ENCODE measurements around the gene PCNT. TPM values are rescaled to one million over a fixed set of nuclear protein-coding genes. Genes with fewer than 3 reads are reported as not detected.
A peak's percentile ranks its signal among the peaks of the same experiment; 100 is the strongest.
"Not testable (repeated sequence)": the region's sequence is repeated elsewhere in the genome, so short reads cannot be mapped to it uniquely, and the experiment has no call there.

The PCNT gene
- total and polyA plus RNA-seq, 9 of the 15 experiments (the other 6 are each of a cell fraction or from before 2014, with no cell fraction given): 9.1 to 53.5 (median 31.3) TPM

GRCh38 chr21:46448855-46449254 lies 124.9 kb downstream of the PCNT start:
- H3K4me2 ChIP-seq (ENCODE audit: insufficient read depth, low read length); ATAC-seq; H3K4me3 ChIP-seq; H3K9me3 ChIP-seq (replicated peaks; ENCODE audit: control insufficient read depth, insufficient read depth, low read depth, low read length); H4K20me1 ChIP-seq (replicated peaks; ENCODE audit: control insufficient read depth, insufficient read depth, low read length); H3K9ac ChIP-seq (ENCODE audit: insufficient read depth in 1 of 2, low read depth in 2 of 2, low read length in 2 of 2); BruUV-seq (replicated peaks); in situ Hi-C loops (cut with MboI); H2AFZ ChIP-seq (ENCODE audit: low read depth, low read length); H3K27ac ChIP-seq (ENCODE audit: extremely low read depth, low read depth, low read length); FAIRE-seq; intact Hi-C loops (cut with micrococcal nuclease); CTCF ChIA-PET (ENCODE audit: low intra/inter-chr PET ratio); H3K9me1 ChIP-seq (ENCODE audit: control insufficient read depth, insufficient read depth, low read length); H3K27me3 ChIP-seq (ENCODE audit: control insufficient read depth in 2 of 2, insufficient read depth in 2 of 2, low read length in 2 of 2); H3K4me1 ChIP-seq (replicated peaks in 1 of 2; ENCODE audit: control insufficient read depth in 2 of 2, insufficient read depth in 2 of 2, low read length in 2 of 2): not testable (repeated sequence)
- 96% methylated on average over 6 of the region's 6 CpGs for WGBS (ENCODE audit: insufficient coverage, low coverage, missing lambda C conversion rate)
- TF ChIP-seq ZNF280A (IDR thresholded peaks at IDR 0.05; ENCODE audit: low read depth, partially characterized antibody) (peak; percentile 89), CBX5 (IDR thresholded peaks at IDR 0.05; ENCODE audit: borderline replicate concordance, low read depth) (0 out of 2 replicates have a peak, but pooled peaks have one; percentile 71), ZBTB33 (CRISPR knock-in tag; IDR thresholded peaks at IDR 0.05) (peak; percentile 58), TRIM28 (IDR thresholded peaks at IDR 0.05) (peak; percentile 91), TRIM24 (IDR thresholded peaks at IDR 0.05) (peak in 1 of 2 experiments; percentile 59; a peak in 1 of 4 replicates), SP1 (CRISPR knock-in tag; IDR thresholded peaks at IDR 0.05) (peak; percentile 16; the same call in 1 of the 2 replicates), ZNF445 (CRISPR knock-in tag; IDR thresholded peaks at IDR 0.05; ENCODE audit: low read depth) (peak; percentile 90), CBX3 (IDR thresholded peaks at IDR 0.05; ENCODE audit: borderline replicate concordance in 1 of 2, low read length in 2 of 2) (peak in 1 of 2 experiments; percentile 91; a peak in 2 of 3 replicates)
- DNase-seq (ENCODE audit: extremely low read depth in 1 of 4, low spot score in 3 of 4): peak in 1 of 4 experiments; percentile 21
- POLR2A ChIA-PET: interaction anchor here (1.0 kb wide), 1 partner anchor 9 kb away, joined by 4 read pairs; no protein-coding TSS in a partner anchor
- H3K36me3 ChIP-seq (ENCODE audit: control insufficient read depth, insufficient read depth, low read length): peaks cover 38% of the 10 kb centered on the region
- peaks cover 22% of the 10 kb centered on the region; the same call in 2 of the 3 replicates for H3K79me2 ChIP-seq (ENCODE audit: control insufficient read depth, insufficient read depth, low read length)
